ENCODE results near the gene TMEM255B.

The TMEM255B gene

GRCh38 chr13:113839536-113840204 is 80.6 kb downstream of the TMEM255B start:
- in situ Hi-C loops (cut with MboI; ENCODE audit: low pct_unique_long_range_greater_than_20kb, low sequenced_read_pairs, unreplicated experiment), result no loop called here
- TF ChIP-seq CTCF (IDR thresholded peaks at IDR 0.05; ENCODE audit: extremely low read depth, insufficient read depth, missing control alignments), result no peak
- no peak for DNase-seq (ENCODE audit: low spot score)

- in situ Hi-C loops (cut with MboI; ENCODE audit: low pct_unique_long_range_greater_than_20kb, low sequenced_read_pairs, unreplicated experiment), result no loop called here
- TF ChIP-seq CTCF (IDR thresholded peaks at IDR 0.05; ENCODE audit: extremely low read depth, insufficient read depth, missing control alignments), result no peak
- no peak for DNase-seq (ENCODE audit: low spot score)
Observed at GRCh38 chr13:113840541-113841352, 81.7 kb downstream of the TMEM255B start.

- TF ChIP-seq CTCF (IDR thresholded peaks at IDR 0.05; ENCODE audit: extremely low read depth, insufficient read depth, missing control alignments), result no peak
- no peak for DNase-seq (ENCODE audit: low spot score)
- in situ Hi-C loops (cut with MboI; ENCODE audit: low pct_unique_long_range_greater_than_20kb, low sequenced_read_pairs, unreplicated experiment), result no loop called here
Observed at GRCh38 chr13:113841353-113841650, 82.3 kb downstream of the TMEM255B start.

GRCh38 chr13:113842336-113843062 is 83.5 kb downstream of the TMEM255B start:
- in situ Hi-C loops (cut with MboI; ENCODE audit: low pct_unique_long_range_greater_than_20kb, low sequenced_read_pairs, unreplicated experiment), result no loop called here
- TF ChIP-seq CTCF (IDR thresholded peaks at IDR 0.05; ENCODE audit: extremely low read depth, insufficient read depth, missing control alignments), result no peak
- no peak for DNase-seq (ENCODE audit: low spot score)

- DNase-seq (ENCODE audit: low spot score), result no peak
- TF ChIP-seq CTCF (IDR thresholded peaks at IDR 0.05; ENCODE audit: extremely low read depth, insufficient read depth, missing control alignments), result no peak
- in situ Hi-C loops (cut with MboI; ENCODE audit: low pct_unique_long_range_greater_than_20kb, low sequenced_read_pairs, unreplicated experiment), result no loop called here
Observed at GRCh38 chr13:113843063-113843654, 84.1 kb downstream of the TMEM255B start.

GRCh38 chr13:113843864-113844556 is 85.0 kb downstream of the TMEM255B start:
- DNase-seq (ENCODE audit: low spot score), result no peak
- TF ChIP-seq CTCF (IDR thresholded peaks at IDR 0.05; ENCODE audit: extremely low read depth, insufficient read depth, missing control alignments), result no peak
- in situ Hi-C loops (cut with MboI; ENCODE audit: low pct_unique_long_range_greater_than_20kb, low sequenced_read_pairs, unreplicated experiment), result no loop called here

Measured in GM13977 (cell line).